Ovary (tissue), 9 donors: Measurements from ENCODE around the gene ARAP1. TPM values are rescaled to one million over a fixed set of nuclear protein-coding genes. Genes with fewer than 3 reads are reported as not detected.
A peak's percentile ranks its signal among the peaks of the same experiment; 100 is the strongest.

Experiments
- DNase-seq, 5 donors: peaks; one replicate each; pipeline ENCODE4 v3.0.0-alpha.2; 2019 to 2020
- H3K27ac ChIP-seq, 2 donors: fragments of 200-600 bp; one replicate each; pipeline versions ENCODE4 v1.5.1 to v1.8.0; 2019 to 2022
- H3K27me3 ChIP-seq: fragments of 200-600 bp; one replicate; pipeline ENCODE4 v1.8.0; 2022
- H3K36me3 ChIP-seq: fragments of 200-600 bp; sonication (generic); one replicate; pipeline ENCODE4 v1.5.1; 2019
- H3K4me1 ChIP-seq: one replicate; pipeline ENCODE4 v1.8.1; 2013; ENCODE audit warnings: mild to moderate bottlenecking, moderate library complexity; ENCODE audit not compliant: insufficient read depth
- H3K4me3 ChIP-seq: fragments of 200-600 bp; sonication (generic); one replicate; pipeline ENCODE4 v1.5.1; 2017
- H3K9me3 ChIP-seq, 2 donors: fragments of 200-600 bp in 1 of 2; sonication (generic) in 1 of 2; one replicate each; pipeline versions ENCODE4 v1.5.1 to v1.8.1; 2013 to 2019; ENCODE audit warnings: mild to moderate bottlenecking in 1 of 2, moderate library complexity in 1 of 2
- CTCF ChIP-seq, 3 donors: fragments of 450-650 bp in 2 of 3; fragments of 200-600 bp in 1 of 3; IDR thresholded peaks; one replicate each; pipeline versions ENCODE4 v1.5.1 to v1.8.0; 2016 to 2022; ENCODE audit warnings: antibody characterized with exemption in 3 of 3, mild to moderate bottlenecking in 1 of 3
- EP300 ChIP-seq: sonication (generic); formaldehyde crosslinking; IDR thresholded peaks from one replicate; pipeline ENCODE4 v1.6.1; 2017; ENCODE audit warnings: antibody characterized with exemption
- POLR2A ChIP-seq: fragments of 450-650 bp; IDR thresholded peaks from one replicate; pipeline ENCODE4 v1.6.1; 2017; ENCODE audit warnings: antibody characterized with exemption, mild to moderate bottlenecking, moderate library complexity
- WGBS, 3 donors: extraction: QIAGEN DNeasy Blood & Tissue Kit in 1 of 3; methylation state at CpG; one replicate each; pipeline versions ENCODE4 v1.1.5 to v1.1.7; 2013 to 2017; 5-methylcytosine and 5-hydroxymethylcytosine counted together
- intact Hi-C, 4 donors: fragments of 100-400 bp; cut with DNase I; formaldehyde crosslinking; loops; one replicate each; pipeline versions ENCODE4 v1.11.0 to v1.15.1; 2022 to 2023
- polyA plus RNA-seq, 2 donors: library from polyadenylated mRNA; stranded (reverse); fragments of 200-250 nt in 1 of 2; fragments of 350-450 nt in 1 of 2; fragmentation: Illumina TruSeq in 1 of 2; extraction: RNeasy Lipid Tissue Mini Kit (QIAGEN cat#74804) in 1 of 2; gene quantifications; one replicate each; pipeline ENCODE4 v1.2.3, GENCODE V29; 2013 to 2014
- total RNA-seq, 7 donors: library from RNA; depleted of rRNA in 2 of 7; stranded (reverse); fragments of >200 nt in 2 of 7; fragmentation: NEBNext Ultra II Directional in 3 of 7; extraction: Animal tissue kit (Norgen Biotek cat#: 25700) in 3 of 7; gene quantifications; one replicate each; pipeline versions ENCODE4 v1.1.0 to v1.2.4, GENCODE V29; 2016 to 2023
- donor health status: DM: no; HTN: no; CAD: no; lungs with moderate emphysema.
- donor health status: DM: no; HTN: no; CAD: no.
- donor health status: Bipolar disorder and iron deficiency.
- donor health status: DM: yes; HTN: yes; CAD: no.
- donor health status: DM: no; HTN: no; CAD: no.
- donor health status: DM: yes; HTN: yes; CAD: no.

The ARAP1 gene
- total and polyA plus RNA-seq, 9 donors: 39.0 to 162 (median 79.0) TPM

DNA sequence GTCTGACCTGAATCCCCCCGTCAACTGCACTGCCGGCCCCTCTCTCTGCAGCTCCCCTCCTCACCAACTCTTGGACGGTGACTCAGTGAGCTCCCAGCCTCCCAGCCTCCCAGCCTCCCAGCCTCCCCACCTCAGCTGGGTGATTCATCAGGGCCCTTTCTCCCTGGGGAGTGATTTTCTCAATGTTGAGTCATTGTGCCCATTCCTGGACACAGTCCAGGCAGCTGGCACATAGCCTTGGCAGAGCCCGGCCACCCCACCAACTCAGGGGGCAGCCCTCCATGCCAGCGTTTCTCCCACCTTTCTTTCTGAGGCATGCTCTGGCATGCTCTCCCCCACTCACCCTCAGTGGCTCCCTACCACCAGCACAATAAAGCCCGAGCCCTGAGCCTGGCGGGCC lies 108.7 kb downstream of the ARAP1 start:
- no peak for DNase-seq
- Histone ChIP-seq H3K27ac (no peak overlapping the region), H3K4me1 (peaks cover 3% of the 10 kb centered on the region), H3K27me3 (no peaks in the 10 kb centered on the region), H3K9me3 (no peaks in the 10 kb centered on the region), H3K36me3 (no peaks in the 10 kb centered on the region), H3K4me3 (no peak overlapping the region)
- 71 to 77% (median 75%) methylated on average over 7 of the region's 7 CpGs for WGBS, 3 donors
- TF ChIP-seq CTCF (IDR thresholded peaks at IDR 0.05): no peak
- intact Hi-C loops: loop anchor here (1.0 to 10.0 kb wide), 5 partner anchors 45 to 169 kb away; no protein-coding TSS in a partner anchor

DNA sequence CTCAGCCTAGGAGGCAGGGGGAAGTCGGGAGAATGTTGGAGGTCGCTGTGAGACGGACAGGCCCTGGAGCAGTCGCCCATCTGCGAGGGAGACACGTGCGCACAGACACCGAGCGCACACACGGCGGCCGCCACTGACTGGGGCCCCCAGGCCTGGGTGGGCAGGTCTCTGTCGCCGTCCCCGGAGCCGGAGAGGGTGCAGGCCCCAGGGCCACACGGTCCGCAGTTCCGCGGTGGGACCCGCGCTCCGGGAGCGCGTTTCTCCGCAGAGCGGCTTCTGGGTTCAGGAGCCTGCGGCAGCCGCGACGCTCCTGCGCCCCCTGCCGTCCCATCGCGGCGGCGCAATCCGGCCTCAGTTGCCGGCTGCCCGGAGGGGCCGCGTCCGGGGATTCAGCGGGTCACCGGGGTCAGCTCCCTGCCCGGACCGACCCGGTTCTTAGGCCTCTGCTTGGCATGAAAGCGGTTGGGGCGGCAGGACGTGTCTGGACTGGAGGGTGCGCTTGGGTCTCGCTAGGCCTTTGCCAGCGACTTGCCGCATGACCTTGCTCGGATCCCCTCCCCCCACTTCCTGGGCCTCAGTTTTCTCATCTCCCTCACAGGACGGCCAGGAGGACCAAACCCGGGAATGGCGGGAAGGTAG lies 109.2 kb downstream of the ARAP1 start:
- H3K27me3 ChIP-seq: no peaks in the 10 kb centered on the region
- DNase-seq: peak; percentile 48 to 80 (median 67)
- H3K4me3 ChIP-seq: peak overlapping the region; percentile 36
- H3K36me3 ChIP-seq: no peaks in the 10 kb centered on the region
- peaks cover 3% of the 10 kb centered on the region for H3K4me1 ChIP-seq
- no peak for TF ChIP-seq EP300
- no peak for TF ChIP-seq POLR2A
- TF ChIP-seq CTCF (IDR thresholded peaks at IDR 0.05): peak; percentile 92 to 99 (median 96)
- H3K27ac ChIP-seq: no peak overlapping the region
- WGBS, 3 donors: 1 to 2% (median 2%) methylated on average over 55 to 59 of the region's 59 CpGs
- no peaks in the 10 kb centered on the region for H3K9me3 ChIP-seq
- intact Hi-C loops: loop anchor here (1.0 to 10.0 kb wide), 5 partner anchors 44 to 168 kb away; no protein-coding TSS in a partner anchor

GRCh38 chr11:72642043-72642883 lies 109.9 kb downstream of the ARAP1 start:
- DNase-seq: peak in 4 of 5 donors; percentile 38 to 56 (median 44)
- H3K27me3 ChIP-seq: no peaks in the 10 kb centered on the region
- no peaks in the 10 kb centered on the region for H3K9me3 ChIP-seq
- H3K27ac ChIP-seq: no peak overlapping the region
- 1 to 2% (median 1%) methylated on average over 41 to 83 of the region's 85 CpGs for WGBS, 3 donors
- TF ChIP-seq CTCF (IDR thresholded peaks at IDR 0.05) (no peak), EP300 (no peak), POLR2A (no peak)
- H3K36me3 ChIP-seq: no peaks in the 10 kb centered on the region
- H3K4me1 ChIP-seq: peaks cover 3% of the 10 kb centered on the region
- intact Hi-C loops: loop anchor here (2.0 to 10.0 kb wide), 4 partner anchors 43 to 167 kb away; no protein-coding TSS in a partner anchor
- peak overlapping the region; percentile 36 for H3K4me3 ChIP-seq

DNA sequence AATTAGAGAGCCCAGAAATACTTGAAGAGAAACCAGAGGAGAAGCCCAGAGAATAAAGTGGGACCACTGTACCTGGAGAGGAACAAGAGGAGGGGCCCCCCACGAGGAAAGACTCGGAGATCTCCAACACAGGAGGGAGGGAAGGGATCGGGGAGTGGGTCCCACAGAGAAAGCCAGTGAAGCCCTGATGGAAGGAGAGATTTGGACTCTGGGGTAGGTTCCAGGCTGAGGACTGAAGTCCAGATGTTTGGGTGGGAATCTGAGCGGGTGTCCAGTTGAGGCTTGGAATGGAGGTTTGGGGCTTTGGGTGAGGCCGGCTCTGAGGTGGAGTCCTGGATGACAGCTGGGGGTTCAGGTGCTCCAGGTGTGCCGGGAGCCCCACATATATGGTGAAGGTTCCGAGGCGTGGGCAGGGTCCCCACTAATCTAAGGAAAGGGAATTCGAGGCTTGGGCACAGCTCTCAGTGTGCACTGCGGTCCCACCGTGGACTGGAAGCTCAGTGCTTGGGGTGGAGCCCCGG lies 110.6 kb downstream of the ARAP1 start:
- Histone ChIP-seq H3K27me3 (no peaks in the 10 kb centered on the region), H3K27ac (no peak overlapping the region), H3K4me1 (peaks cover 3% of the 10 kb centered on the region), H3K9me3 (no peaks in the 10 kb centered on the region), H3K36me3 (no peaks in the 10 kb centered on the region), H3K4me3 (peak overlapping the region; percentile 36)
- WGBS, 3 donors: 32 to 33% (median 33%) methylated on average over 12 of the region's 12 CpGs
- no peak for DNase-seq
- intact Hi-C loops: loop anchor here (2.0 to 10.0 kb wide), 4 partner anchors 43 to 167 kb away; no protein-coding TSS in a partner anchor
- no peak for TF ChIP-seq CTCF (IDR thresholded peaks at IDR 0.05)
- no peak for TF ChIP-seq EP300
- no peak for TF ChIP-seq POLR2A
